D341Med (cell line): ENCODE measurements around the gene TDP2.
"Not testable (repeated sequence)": the region's sequence is repeated elsewhere in the genome, so short reads cannot be mapped to it uniquely, and the experiment has no call there.

Experiments used
- DNase-seq: peaks from one replicate; pipeline ENCODE4 v3.0.0; 2012; ENCODE audit warnings: low spot score

The TDP2 gene

DNA sequence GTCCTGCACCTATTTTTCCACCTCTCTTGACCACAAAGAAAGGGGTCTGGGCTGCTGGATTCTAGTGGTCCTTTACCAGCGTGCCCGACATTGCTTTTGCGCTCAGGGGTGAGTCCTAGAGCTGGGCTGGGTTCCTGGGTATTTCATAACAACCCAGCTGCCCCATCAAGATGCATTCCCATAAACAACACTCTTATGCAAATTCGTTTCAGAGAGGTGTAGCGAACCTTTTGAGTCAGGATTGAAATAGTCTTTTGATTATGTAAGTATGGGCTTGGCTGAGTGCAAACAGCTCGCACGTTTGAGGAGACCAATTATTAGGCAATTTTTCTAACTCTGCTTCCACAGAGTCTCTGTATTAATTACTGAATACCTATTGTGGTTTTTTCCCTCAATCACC lies 13.9 kb upstream of the TDP2 start:
- DNase-seq = no peak

- DNase-seq = not testable (repeated sequence)
Measured at GRCh38 chr6:24678792-24679352, 12.2 kb upstream of the TDP2 start.

DNA sequence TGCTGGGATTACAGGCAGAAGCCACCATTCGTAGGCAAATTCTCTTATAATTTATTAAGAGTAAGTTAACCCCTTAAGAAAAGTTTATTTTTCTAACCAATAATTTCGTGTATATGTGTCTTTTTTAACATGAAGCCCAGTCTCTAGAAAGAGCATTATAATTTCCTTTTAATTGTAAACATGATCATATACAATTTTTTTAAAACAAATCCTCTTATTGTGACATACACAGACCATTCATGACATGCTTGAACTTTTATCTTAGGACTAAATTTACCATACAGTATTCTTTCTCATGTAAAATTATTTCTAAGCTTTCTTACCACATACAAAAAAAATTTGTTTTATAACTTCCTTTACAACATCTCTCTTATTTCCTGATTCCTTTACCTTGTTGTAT lies 6.9 kb upstream of the TDP2 start:
- DNase-seq = no peak

DNA sequence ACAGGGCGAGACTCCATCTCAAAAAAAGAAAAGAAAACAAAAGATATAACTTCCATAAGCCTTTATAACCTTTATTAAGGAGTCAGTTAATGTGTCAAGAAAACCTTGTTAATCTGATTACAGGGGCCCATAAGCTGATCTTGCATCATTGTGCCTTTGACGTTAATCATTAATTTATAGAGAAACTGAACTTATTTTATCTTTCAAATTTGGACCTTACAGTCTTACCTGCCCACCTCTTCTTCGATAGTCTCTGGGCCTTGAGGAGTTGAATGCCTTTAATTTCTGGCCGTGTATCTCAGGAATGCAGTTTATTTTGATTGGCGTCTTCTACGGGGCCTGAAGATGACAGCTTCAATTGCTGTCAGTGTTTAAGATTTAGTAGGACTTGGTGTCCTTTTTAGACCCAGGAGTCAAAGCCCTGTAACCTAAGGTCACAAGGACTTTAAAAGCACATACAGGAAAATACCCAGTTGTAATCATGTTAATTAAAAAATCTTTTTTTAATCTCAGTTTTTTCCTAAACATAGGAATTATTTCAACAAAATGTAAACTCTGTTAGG lies 6.0 kb upstream of the TDP2 start:
- DNase-seq = no peak

DNA sequence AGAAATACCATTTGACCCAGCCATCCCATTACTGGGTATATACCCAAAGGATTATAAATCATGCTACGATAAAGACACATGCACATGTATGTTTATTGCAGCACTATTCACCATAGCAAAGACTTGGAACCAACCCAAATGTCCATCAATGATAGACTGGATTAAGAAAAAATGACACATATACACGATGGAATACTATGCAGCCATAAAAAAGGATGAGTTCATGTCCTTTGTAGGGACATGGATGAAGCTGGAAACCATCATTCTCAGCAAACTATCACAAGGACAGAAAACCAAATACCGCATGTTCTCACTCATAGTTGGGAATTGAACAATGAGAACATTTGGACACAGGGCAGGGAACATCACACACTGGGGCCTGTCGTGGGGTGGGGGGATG lies 4.4 kb upstream of the TDP2 start:
- DNase-seq = not testable (repeated sequence)

DNA sequence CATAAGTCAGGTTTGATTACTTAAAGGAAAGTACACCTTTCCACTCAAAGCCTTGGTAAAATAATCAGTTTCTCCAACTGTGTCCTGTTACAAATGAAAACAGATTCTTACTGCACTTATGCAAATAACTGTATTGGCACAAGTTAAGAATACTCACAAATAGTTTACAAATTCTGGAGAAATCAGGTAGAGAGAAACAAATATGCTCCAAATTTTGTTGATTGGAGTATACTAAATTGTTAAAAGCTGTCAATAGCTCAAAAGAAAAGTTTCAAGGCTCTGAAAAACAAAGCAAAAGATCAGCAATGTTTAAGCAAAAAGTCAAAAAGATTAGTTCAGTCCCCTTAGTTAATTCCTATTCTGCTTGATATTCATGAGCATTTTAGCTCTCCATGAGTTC lies 3.8 kb upstream of the TDP2 start:
- DNase-seq = not testable (repeated sequence)

GRCh38 chr6:24668997-24669361 lies 2.3 kb upstream of the TDP2 start:
- no peak for DNase-seq

GRCh38 chr6:24668066-24668996 lies 1.6 kb upstream of the TDP2 start:
- not testable (repeated sequence) for DNase-seq

DNA sequence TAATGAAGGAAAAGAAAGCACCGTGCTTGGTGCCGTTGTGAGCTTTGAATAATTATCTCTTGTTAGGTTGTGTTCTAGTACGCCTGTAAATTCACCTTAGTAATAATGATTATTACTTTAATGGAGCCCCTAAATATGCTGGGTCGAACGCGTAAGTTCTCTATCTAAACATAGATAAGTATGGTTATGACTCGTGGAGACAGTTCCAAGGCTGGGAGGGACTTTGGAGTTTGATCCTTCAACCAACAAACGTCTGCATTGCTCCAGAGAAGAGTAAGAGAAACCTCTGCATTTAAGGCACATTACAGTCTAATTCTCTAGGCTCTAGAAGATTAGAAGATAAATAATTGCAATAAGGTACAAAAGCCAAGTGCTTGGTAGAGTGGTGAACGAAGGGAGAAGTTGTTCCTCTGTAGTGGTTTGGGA lies 692 bp upstream of the TDP2 start:
- DNase-seq = no peak

DNA sequence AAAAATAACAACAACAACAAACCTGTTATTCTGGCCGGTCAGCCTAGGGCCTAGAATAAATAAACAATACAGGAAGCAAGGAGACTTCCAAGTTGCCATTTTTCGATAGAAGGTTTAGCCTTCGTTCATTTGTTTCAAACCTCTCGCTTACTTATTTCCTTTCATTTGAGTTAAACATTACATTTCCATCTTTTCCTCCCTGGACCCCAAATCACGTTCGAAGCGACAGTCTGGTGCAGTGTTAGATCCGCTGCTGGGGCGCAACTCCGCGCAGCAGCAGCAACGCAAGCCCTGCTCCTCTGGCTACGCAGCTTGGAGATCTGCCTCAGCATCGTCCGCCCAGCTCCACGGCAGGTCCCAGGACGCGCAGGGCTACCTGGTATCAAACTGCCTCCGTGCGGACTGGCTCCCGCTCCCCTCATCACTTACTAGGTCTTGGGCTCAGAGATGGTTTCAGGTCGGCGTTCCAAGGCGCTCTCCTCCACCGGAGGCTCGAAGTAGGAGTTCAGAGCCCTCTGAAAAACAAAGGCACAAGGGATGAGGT lies 530 bp downstream of the TDP2 start:
- DNase-seq = peak; percentile 69

- DNase-seq = no peak
Measured at GRCh38 chr6:24664046-24664987, 2.4 kb downstream of the TDP2 start.

DNA sequence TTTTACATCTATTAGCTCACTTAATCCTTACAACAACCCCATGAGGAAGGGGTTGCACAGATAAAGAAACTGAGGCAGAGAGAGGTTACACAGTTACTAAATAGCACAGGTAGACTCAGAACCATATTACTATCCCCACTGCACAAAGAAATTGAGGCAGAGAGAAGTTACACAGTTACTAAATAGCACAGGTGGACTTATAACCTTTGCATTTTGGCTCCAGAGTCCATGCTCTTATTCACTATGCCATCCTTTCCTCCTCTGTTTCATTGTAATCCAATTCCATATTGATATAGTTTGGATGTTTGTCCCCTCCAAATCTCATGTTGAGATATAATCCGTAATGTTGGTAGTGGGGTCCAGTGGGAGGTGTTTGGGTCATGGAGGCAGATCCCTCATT lies 3.5 kb downstream of the TDP2 start:
- no peak for DNase-seq

GRCh38 chr6:24662236-24662635 lies 4.5 kb downstream of the TDP2 start:
- DNase-seq = no peak

DNA sequence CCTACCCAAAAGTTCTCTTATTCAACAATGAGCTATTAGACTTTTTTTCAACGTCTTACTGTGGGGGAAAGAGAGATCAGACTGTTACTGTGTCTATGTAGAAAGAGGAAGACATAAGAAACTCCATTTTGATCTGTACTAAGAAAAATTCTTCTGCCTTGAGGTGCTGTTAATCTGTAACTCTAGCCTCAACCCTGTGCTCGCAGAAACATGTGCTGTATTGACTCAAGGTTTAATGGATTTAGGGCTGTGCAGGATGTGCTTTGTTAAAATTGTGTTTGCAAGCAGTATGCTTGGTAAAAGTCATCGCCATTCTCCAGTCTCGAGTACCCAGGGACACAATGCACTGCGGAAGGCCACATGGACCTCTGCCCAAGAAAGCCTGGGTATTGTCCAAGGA lies 4.9 kb downstream of the TDP2 start:
- DNase-seq = not testable (repeated sequence)

DNA sequence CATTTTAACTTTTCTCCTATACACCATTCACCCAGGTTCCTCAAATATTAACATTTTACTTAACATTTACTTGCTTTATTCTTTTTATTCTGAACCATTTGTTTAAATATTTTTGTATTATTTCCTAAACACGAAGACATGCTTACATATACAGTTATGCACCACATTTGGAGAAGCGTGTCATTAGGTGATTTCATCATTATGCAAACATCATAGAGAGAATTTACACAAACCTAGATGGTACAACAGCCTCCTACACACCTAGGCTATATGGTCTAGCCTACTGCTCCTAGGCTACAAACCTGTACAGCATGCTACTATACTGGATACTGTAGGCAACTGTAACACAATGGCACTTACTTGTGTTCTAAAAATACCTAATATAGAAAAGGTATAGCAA lies 6.6 kb downstream of the TDP2 start:
- DNase-seq = no peak

GRCh38 chr6:24659561-24659960 lies 7.1 kb downstream of the TDP2 start:
- no peak for DNase-seq

GRCh38 chr6:24658573-24659560 lies 7.8 kb downstream of the TDP2 start:
- DNase-seq = no peak

- no peak for DNase-seq
Measured at GRCh38 chr6:24655215-24655614, 11.5 kb downstream of the TDP2 start.

DNA sequence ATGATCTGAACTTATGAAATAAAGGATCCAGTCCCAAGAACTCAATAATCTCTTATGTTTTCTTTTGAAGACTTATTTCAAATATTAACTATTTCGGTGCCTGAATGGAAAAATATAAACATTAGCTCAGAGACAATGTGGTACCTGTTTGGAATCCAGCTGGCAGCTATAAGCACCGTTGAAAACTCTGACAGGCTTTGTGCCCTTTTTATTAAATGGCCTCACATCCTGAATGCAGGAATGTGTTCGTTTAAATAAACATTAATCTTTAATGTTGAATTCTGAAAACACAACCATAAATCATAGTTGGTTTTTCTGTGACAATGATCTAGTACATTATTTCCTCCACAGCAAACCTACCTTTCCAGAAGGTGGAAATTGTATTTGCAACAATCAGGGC lies 16.3 kb downstream of the TDP2 start:
- no peak for DNase-seq

DNA sequence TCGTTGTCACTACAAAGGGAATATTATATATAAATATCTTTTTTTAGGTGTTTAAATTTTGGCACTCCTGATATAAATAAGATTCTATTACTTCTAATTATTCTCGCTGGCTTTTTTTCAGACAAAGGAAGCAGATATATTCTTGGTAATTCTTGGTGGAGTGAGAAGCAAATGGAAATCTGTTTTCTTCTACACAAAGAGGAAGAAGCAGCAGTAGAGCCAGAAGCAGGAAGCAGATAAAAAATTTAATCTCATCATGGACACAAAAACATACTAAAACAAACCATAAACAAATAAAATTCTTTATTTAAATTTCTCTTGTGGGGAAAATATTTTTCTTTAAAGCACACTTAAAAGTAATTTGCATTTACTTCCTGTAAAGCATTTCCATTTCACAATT lies 17.0 kb downstream of the TDP2 start:
- no peak for DNase-seq

DNA sequence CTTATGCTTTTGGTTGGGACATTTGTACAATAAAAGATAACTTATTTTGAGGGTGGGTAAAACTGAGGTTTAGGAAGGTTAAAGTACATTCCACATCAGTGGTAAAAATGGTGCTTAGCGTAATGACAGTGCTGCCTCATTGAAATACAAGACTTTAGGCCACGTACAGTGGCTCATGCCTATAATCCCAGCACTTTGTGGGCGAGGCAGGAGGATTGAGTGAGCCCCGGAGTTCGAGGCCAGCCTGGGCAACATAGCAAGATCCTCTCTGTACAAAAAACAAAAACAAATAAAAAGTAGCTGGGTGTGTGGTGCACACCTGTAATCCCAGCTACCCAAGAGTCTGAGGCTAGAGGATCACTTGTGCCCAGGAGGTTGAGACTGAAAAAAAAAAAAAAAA lies 18.4 kb downstream of the TDP2 start:
- no peak for DNase-seq
